Caki2 (cell line): ENCODE results near the gene IDUA. TPM values are rescaled to one million over a fixed set of nuclear protein-coding genes. Genes with fewer than 3 reads are reported as not detected.

Experiments
- DNase-seq: peaks from one replicate; pipeline ENCODE4 v3.0.0-alpha.2; 2015; ENCODE audit warnings: low read depth
- in situ Hi-C: cut with HindIII; loops from 2 replicates; pipeline ENCODE4 v1.10.0; 2016; ENCODE audit warnings: low sequenced_read_pairs, low pct_unique_long_range_greater_than_20kb, mixed read lengths
- total RNA-seq: library from RNA; depleted of rRNA; stranded (reverse); fragments of >200 nt; shearing (Covaris generic); gene quantifications from 2 replicates; pipeline ENCODE4 v1.2.3, GENCODE V29; 2014; ENCODE audit warnings: low replicate concordance

IDUA gene
- total RNA-seq, 1 experiment from 2014 or later = 6.7 TPM

DNA sequence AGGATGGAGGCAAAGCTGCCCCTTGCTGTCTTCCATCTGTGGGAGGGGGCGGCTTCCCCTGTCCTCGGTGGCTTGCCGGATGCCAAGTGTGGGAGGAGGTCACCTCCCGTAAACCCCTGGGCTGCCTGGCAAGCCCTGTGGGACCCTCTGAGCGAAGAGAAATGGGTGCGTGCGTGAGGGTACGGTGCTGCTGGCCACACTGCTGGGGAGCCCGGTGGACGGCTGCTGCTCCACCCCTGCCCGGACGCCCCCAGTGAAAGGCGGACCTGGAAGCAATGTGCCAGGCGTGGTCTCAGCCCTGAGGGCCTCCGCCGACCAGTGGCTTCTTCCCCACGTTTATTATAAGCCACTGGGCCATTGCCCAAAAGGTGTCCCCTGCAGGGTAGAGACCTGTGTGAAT, 4.6 kb upstream of the IDUA start:
- in situ Hi-C loops = no loop called here
- DNase-seq = no peak

DNA sequence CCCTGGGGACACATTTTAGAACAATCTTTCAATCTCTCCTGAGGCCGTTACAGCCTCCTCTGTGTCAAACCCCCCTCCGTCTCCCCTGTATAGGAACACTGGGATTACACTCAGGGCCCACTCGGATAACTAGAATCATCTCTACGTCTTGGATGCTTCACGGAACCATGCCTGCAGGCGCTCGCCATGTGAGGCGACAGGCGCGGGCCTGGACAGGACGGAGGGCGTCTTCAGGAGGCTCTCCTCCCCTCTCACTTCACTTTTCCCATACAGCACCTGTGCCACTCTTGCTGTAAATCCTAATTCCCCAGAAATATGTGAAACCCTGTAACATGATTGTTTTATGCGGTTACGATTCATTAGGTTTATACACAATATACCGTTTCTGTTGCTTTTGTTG, 4.0 kb upstream of the IDUA start:
- in situ Hi-C loops = no loop called here
- no peak for DNase-seq

DNA sequence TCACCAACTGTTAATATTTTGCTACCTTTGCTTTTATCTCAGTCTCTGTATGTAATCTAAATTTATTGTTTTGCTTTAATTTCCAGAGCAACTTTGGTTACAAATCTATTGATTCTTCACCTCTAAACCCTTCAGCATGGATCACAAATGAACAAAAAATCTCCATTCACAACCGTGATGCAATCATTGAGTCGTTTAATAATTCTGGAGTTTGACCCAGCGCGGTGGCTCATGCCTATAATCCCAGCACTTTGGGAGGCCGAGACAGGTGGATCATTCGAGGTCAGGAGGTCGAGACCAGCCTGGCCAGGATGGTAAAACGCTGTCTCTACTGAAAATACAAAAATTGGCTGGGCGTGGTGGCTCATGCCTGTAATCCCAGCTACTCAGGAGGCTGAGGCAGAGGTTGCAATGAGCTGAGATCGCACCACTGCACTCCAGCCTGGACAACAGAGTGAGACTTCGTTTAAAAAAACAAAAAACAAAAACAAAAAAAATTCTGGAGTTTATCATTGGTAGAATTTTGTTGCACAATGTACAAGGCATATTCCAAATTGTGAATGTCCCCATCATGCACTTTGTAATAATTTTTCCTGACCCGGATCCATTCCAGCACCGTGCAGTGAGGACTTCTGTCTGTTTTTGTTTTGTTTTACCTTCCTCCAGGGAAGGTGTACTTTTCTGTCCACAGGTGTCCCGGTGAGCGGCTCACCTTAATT, 2.3 kb upstream of the IDUA start:
- in situ Hi-C loops = no loop called here

DNA sequence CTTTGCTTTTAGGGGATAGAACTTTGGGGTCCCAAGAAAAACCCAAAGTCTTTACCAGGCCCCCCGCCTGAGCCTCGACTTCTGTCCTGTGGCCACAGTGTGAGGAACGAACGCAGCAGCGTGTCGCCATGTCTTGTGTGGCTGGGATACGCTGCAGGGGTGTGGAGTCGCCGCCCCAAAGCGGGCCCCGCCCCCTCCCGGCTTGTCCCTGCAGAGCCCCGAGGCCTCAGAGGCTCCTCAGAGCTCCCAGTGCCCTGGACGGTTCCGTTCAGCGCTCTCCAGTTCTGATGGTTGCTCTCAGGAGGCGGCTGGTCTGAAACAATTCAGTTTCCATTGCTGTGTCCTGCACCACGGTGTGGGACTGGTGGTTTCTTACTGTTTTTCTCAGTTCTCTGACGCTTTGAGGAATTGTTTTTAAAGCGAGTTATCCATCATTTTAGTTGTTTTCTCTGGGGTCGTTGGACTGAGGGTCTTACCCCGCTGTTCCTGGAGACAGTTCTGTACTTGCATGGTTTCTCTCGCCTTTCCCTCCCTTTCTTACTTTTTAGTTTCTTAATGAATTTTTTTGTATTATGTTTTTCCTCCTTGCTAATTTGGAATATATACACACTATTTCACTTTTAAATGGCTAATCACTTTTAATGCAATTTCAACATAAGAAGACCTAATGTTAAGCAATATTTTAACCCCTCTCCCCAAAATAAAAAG, 1.6 kb upstream of the IDUA start:
- in situ Hi-C loops = no loop called here
- DNase-seq = peak; percentile 44

More for the DNA sequence above, 2.3 kb upstream of the IDUA start:
- no peak for DNase-seq

DNA sequence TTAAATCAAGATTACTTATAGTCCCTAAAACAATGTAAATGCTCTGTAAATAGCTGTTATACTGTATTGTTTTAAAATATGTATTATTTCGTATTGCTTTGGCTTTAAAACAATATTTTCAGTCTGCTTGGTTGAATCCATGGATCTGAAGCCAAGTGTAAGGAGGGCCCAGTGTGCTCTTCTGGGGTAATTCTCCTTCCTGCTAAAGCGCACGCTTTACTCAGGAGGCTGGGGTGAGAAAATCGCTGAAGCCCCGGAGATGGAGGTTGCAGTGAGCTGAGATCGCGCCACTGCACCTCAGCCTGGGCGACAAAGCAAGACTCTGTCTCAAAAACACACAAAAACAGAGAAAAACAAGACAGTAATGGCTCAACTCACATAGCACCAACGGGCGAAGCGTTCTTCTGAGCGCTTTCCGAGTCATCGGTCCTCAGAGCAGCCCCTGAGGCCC, 391 bp upstream of the IDUA start:
- peak; percentile 40 for DNase-seq
- in situ Hi-C loops = no loop called here

DNA sequence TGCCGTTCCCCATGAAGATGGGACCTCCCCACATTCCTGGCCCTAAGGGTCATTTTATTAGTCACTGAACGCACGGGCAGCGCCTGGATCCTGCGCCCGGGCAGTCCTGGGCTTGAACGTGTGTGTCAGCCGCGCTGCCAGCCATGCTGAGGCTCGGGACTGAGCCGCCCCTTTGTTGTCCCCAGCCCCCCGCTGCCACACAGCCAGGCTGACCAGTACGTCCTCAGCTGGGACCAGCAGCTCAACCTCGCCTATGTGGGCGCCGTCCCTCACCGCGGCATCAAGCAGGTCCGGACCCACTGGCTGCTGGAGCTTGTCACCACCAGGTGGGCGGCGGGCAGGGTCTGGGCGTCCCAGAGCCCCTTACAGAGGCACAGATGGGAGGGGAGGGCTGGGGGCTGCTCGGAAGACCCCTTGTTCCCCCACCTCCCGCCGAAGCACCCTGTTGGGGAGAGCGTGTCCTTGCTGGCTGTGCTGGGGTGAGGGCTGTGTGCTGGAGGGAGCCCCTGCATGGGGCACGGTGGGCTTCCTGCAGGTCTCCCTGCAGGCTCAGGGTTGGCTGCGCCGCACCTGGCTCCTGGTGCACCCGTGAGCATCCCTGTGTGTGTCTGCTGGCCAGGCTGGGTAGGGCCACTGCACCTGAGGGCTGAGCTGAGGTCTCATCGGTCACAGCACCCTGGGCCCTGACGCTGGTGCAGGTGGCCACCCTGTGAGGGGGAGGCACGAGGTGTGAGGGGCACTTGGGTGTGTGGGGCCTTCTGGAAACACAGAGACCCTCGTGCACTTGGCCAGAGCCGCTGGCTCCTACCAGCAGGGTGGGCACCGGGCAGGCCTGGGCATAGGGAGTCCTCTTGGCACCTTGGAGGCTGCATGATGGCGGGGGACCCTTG, 1.0 kb downstream of the IDUA start:
- no peak for DNase-seq
- in situ Hi-C loops = no loop called here

DNA sequence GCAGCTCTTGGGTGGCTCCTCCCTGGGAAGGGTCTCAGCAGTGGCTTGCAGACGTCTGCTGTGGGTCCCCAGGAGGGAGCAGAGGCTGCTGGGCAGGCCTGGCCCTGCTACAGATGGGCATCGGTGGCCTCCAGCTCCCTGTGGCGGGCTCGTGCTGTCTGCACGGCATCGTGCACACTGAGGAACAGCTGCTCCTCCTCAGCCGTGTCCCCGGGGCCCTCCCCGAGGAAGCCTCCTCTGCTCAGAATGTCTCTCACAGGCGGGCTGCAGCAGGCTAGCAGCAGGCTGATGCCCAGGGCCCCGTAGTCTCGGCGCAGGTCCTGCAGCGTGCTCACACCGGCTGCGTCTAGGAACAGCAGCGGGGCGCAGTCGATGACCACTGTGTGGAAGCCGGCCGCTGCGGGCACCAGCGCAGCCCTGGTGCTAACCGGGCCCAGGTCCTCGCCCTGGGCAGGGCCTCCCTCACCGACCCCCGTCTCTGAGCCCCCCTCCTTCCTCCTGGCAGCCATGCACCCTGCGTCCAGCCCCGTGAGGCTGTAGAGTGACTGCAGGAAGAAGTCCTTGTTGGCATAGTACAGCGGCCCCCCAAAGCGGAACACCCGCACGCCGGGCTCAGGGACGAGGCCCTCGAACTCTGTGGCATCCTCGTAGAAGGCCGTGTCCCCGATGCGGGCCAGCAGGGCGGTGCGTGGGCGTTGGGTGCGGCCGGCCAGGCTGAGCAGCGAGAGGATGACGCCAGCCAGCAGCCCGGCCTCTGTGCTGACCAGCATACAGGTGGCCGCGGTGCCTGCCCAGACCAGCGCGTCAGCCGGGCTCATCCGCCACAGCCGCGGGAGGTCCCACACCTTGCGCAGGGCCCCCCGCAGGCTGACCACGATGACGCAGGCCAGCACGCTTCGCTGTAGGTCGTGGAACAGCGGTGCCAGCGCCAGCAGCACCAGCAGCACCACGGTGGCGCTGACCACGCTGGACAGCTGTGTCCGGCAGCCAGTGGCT, 2.2 kb downstream of the IDUA start:
- in situ Hi-C loops = no loop called here
- no peak for DNase-seq

DNA sequence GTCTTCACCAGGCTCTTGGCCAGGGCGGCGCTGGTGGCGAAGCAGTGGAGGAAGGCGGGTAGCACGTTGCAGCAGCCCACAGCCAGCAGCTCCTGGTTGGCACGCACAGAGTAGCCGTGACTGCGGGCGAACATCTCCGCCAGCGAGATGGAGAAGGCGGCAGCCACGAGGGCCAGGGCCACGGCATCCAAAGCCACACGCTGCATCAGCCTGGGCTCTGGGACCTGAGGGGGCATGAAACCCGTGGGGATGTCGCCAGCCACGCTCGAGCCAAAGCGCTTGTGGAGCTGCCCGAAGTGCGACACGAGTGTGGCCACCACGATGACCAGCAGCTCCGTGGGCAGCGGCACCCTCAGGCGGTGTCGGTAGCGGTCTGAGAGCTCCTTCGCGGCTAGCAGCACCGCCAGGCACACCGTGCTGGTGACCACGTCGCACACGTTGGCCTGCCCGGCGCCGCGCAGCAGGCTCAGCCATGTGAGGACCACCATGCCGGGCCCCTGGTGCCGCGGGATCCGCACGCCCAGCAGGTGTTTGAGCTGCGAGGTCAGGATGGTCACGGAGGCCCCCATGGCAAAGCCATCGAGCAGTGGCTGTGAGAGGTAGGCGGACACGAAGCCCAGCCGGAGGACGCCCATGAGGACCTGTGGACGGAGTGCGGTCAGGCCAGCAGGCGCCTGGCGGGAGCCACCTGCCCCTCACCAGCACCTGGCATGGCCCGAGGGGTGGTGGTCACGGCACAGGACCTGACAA, 3.1 kb downstream of the IDUA start:
- no peak for DNase-seq
- in situ Hi-C loops = no loop called here

DNA sequence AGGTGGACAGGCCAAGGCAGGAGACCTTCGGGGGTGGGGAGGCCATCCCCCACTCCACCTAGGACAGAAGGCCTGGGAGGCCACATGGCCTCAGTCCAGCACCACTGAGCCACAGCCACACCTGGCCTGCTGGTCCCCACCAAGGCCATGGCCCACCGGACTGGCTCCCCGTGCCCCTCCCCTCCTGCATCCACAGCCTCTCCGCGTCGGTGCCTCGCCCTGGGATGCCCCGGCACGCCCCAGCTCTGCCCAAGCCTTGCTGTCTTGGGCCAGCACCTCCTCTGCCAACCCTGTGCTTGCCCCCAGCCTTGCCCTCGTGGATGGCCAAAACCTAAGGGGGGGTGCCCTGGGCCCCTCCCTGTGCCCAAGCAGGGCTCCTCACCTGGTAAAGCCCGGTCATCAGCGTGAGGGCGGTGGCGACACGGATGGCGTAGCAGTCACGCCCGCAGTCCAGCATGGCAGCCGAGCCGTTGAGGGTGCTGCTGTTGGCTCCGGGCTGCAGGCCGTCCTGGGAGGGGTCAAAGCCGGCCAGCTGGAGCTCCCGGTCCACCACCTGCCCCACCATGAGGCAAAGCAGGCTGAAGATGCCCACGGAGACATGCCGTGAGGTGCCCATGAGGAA, 4.0 kb downstream of the IDUA start:
- no peak for DNase-seq
- in situ Hi-C loops = no loop called here

DNA sequence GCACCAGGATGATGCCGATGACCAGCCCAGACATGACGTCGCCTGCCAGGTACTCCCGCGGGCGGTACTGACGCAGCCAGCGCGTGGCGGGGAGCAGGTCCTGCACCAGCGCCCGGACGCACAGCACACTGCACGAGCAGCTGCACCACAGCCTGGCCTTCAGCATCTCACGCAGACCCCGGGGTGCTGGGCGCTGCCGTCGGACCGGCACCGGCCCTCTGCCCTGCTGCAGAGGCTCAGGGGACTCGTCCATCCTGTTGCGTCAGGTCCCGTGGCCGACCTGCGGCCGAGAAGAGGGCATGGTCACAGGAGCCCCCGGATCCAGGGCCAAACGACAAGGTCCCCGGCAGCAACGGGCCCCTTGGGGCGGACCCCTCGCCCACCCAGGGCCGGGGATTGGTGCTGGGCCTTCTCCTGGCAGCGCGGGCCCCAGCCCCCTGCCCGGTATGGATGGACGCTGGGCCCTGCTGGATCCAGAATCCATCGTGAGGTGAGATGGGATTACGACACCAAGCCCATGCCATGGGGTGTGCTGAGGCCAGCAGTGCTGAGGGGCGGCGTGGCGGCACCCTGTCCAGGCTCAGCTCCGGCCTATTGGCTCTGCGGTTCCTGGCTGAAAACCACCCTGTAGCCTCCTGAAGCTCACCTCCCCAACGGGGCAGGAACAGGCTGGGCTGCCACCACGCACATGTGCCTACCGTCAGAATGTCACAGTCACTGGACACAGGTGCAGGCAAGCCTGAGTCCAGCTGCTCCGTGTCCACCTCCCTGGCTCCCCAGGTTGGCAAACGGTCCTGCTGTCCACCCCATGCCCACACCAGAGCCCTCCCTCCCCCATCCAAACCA, 4.8 kb downstream of the IDUA start:
- in situ Hi-C loops = no loop called here
- no peak for DNase-seq

DNA sequence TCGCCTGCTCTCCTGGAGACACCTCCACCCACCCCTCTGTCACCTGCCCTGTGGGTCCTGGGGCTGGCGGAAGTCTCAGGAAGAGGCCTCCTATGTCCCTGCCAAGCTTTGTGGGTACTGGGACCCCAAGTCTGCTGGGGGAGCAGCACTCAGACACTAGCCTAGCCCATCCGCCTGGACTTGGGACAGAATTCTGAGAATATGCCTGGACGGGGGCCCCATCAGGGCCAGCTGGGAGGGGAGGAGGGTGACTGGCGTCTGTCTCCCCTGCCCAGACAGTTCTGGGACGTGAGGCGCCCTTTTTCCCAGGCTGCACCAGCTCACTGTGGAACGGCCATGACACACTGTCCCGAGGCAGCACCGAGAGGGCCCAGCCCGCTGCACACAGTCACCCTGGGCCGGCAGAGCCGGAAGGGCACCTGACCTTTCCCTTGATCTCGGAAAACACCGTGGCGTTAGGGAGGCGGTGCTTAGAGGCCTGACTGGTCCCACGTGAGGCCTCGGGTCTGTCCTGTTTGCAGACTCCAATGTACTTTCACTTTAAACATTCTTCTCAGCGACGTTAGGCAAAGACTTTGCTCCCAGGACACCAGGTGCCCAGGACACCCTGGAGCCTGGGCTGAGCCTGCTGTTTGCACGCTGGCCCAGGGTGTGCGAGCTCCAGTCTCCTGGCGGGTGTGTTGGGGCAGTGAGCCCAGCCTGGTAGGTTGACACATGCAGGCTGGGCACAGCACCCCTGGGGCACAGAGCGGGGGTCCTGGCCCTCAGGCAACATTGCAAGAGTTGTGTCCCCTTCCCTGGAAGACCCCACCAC, 5.7 kb downstream of the IDUA start:
- peak; percentile 93 for DNase-seq
- in situ Hi-C loops = no loop called here

DNA sequence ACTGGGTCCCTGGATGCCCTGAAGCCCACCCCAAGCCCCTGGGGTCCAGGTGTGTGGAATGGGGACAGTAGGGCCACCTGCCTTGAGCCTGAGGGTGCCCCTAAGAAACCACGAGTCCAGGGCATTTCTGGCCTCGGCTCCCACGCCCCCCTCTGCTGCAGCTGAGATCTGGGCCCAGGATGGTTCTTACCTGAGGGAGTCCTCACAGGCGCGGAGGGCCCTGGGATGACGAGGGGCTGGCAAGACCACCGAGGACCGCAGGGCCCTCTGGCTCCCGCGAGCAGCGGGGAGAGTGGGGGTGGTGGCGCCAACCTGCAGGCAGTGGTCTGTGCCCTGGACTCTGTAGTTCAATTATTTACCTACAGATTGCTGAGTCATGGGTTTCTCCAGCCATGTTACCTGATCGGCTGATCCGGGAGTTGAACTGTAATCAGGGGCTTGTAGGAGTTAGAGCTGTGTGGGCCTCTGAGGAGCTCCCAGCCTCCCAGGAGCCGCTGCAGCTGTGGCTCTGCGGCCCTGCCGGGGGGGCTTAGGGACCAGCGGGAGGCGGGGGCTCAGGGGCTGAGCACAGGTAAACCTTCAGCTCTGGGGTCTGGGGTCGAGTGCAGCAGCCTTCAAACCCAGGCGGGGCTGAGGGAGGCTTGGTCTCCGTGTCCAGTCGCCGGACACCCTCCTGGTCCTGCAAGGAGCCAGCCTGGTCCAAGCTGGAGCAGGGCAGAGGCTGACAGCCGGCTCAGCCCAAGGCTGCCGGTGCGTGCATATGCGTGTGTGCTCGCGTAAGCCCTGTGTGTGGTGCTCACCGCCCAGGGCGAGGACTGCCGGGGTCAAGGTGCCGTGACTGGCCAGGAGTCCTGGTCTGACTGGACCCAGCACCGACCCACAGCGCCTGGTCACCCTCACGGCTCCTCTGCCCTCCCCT, 6.5 kb downstream of the IDUA start, which contains the start of gene SLC26A1:
Gene SLC26A1 (minus strand): TSS at position 294 of the 919 bp plus-strand sequence. CDS start 1,701 bp downstream, outside the sequence.
- in situ Hi-C loops = no loop called here
- DNase-seq = peak; percentile 79

DNA sequence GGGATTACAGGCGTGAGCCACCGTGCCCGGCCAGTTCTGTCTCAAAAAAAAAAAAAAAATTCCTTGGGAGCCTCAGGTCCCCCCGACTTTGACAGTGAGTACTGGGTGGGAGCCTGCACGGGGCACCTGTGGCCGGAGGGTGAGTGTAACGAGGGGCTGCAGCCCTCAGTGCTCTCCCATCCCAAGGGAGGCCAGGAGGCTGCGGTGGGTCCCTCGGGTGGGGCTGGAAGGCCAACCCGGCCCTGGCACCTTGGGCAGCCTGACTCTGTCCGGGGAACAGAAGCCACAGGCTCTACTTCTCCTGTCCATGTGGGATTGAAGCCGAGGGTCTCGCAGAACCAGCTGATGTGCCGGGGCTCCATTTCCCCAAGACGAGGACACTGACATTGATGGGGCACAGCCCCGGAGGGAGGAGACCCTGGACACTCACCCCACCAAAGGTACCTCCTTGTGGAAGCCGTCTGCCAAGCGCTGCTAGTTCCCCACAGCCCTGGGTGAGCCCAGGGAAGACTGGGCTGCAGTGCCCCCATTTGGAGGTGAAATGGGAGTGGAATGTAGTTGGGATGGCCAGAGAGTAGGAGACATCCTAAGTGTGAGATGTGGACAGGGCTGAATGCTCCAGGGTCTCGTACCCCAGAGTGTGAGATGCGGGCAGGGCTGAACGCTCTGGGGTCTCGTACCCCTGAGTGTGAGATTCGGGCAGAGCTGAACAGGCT, 8.6 kb downstream of the IDUA start:
- DNase-seq = no peak
- in situ Hi-C loops = no loop called here
